Measurements from ENCODE around the gene KSR1.

Gene KSR1

GRCh38 chr17:27597783-27598320 lies 141.6 kb downstream of the KSR1 start:
- DNase-seq: no peak

GRCh38 chr17:27598337-27599050 lies 142.2 kb downstream of the KSR1 start:
- no peak for DNase-seq

GRCh38 chr17:27600471-27600870 lies 144.2 kb downstream of the KSR1 start:
- no peak for DNase-seq

GRCh38 chr17:27601069-27601974 lies 145.1 kb downstream of the KSR1 start:
- DNase-seq: peak; percentile 44

GRCh38 chr17:27601975-27602302 lies 145.7 kb downstream of the KSR1 start:
- no peak for DNase-seq

GRCh38 chr17:27602721-27603420 lies 146.6 kb downstream of the KSR1 start:
- peak; percentile 20 for DNase-seq

GRCh38 chr17:27603421-27603770 lies 147.1 kb downstream of the KSR1 start:
- DNase-seq: no peak

GRCh38 chr17:27603880-27604794 lies 147.9 kb downstream of the KSR1 start:
- no peak for DNase-seq

- DNase-seq: no peak
Observed at GRCh38 chr17:27605409-27605808, 149.2 kb downstream of the KSR1 start.

GRCh38 chr17:27607521-27608091 lies 151.4 kb downstream of the KSR1 start:
- DNase-seq: no peak

- no peak for DNase-seq
Observed at GRCh38 chr17:27608328-27609230, 152.3 kb downstream of the KSR1 start.

GRCh38 chr17:27609611-27610303 lies 153.5 kb downstream of the KSR1 start:
- DNase-seq: no peak

GRCh38 chr17:27610304-27610677 lies 154.0 kb downstream of the KSR1 start:
- no peak for DNase-seq

GRCh38 chr17:27612160-27612770 lies 156.0 kb downstream of the KSR1 start:
- no peak for DNase-seq

- DNase-seq: no peak
Observed at GRCh38 chr17:27613433-27613832, 157.2 kb downstream of the KSR1 start.

GRCh38 chr17:27615121-27615520 lies 158.9 kb downstream of the KSR1 start:
- DNase-seq: no peak

GRCh38 chr17:27616414-27616813 lies 160.2 kb downstream of the KSR1 start:
- no peak for DNase-seq

GRCh38 chr17:27618417-27618816 lies 162.2 kb downstream of the KSR1 start:
- no peak for DNase-seq

GRCh38 chr17:27620721-27621120 lies 164.5 kb downstream of the KSR1 start:
- no peak for DNase-seq

GRCh38 chr17:27621536-27621935 lies 165.3 kb downstream of the KSR1 start:
- DNase-seq: no peak

Data from NK-92 treated with Interleukin-12 subunit alpha and Interleukin-12 subunit beta, amount 100 ng/mL, for 24 hours (cell line).